ENCODE measurements around the gene NFYB.

DNA sequence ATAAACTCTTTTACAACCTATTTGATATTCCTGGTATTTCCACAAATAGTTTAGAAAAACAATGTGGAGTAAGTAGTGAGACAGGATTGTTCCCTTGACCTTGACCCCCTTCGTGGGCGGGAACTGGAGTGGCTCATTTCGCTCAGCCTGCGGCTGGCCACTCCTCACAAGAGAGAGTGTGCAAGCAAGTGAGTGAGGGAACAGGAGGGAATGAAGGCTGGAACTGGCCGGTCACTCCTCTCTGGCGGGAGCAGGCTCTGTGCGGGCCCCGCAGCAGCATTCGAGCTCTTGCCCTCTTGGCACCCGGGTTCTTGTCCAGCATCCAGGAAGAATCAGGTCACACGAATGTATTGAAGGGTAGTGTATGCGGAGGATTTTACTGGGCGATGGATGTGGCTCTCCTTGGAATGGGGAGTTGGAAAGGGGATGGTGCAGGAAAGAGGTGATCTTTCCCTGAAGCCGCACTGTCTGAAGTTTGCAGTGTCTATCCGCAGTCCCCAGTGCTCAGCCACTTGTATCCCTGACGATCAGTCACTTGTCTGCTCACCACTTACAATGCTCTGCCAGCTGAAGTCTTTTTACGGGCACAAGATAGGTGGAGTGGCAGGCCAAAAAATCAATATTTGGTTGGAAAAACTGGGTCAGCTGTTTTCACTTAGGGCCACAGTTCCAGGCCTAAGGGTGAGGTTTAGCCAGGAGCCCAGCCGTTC lies 49.6 kb upstream of the NFYB start:
- TF ChIP-seq, protein P1, sequence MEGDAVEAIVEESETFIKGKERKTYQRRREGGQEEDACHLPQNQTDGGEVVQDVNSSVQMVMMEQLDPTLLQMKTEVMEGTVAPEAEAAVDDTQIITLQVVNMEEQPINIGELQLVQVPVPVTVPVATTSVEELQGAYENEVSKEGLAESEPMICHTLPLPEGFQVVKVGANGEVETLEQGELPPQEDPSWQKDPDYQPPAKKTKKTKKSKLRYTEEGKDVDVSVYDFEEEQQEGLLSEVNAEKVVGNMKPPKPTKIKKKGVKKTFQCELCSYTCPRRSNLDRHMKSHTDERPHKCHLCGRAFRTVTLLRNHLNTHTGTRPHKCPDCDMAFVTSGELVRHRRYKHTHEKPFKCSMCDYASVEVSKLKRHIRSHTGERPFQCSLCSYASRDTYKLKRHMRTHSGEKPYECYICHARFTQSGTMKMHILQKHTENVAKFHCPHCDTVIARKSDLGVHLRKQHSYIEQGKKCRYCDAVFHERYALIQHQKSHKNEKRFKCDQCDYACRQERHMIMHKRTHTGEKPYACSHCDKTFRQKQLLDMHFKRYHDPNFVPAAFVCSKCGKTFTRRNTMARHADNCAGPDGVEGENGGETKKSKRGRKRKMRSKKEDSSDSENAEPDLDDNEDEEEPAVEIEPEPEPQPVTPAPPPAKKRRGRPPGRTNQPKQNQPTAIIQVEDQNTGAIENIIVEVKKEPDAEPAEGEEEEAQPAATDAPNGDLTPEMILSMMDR (IDR thresholded peaks at IDR 0.05; ENCODE audit: low read length) = no peak
- no peak for TF ChIP-seq EZH2 (IDR thresholded peaks at IDR 0.05; ENCODE audit: borderline replicate concordance, low read length)
